A673 (cell line): ENCODE results near the gene ANKRD27. TPM values are rescaled to one million over a fixed set of nuclear protein-coding genes. Genes with fewer than 3 reads are reported as not detected.

Source experiments
- BruUV-seq: library from RNA; stranded (reverse); fragments of 400-500 nt; replicated peaks from 2 replicates; lab custom pipeline; 2021; lab: Mats Ljungman, UMichigan
- CTCF ChIA-PET: fragments of 300-600 bp; sonication (Branson Sonifier 250); formaldehyde crosslinking; loops from one replicate; lab custom pipeline; 2022; ENCODE audit warnings: antibody characterized with exemption; lab: Charles Lee
- POLR2A ChIA-PET: fragments of 300-600 bp; sonication (Branson Sonifier 250); formaldehyde crosslinking; loops from one replicate; lab custom pipeline; 2022; ENCODE audit warnings: antibody characterized with exemption; ENCODE audit not compliant: low non-redundant PET; lab: Charles Lee
- DNase-seq: peaks from one replicate; pipeline ENCODE4 v3.0.0-alpha.2; 2015; ENCODE audit warnings: low spot score
- H3K27ac ChIP-seq: fragments of 200-600 bp; sonication (generic); 2 replicates; pipeline ENCODE4 v1.5.1; 2016; ENCODE audit warnings: mixed run types, low read depth, mild to moderate bottlenecking, mixed read lengths, antibody characterized with exemption, low read length; ENCODE audit not compliant: poor library complexity, severe bottlenecking
- H3K27me3 ChIP-seq: fragments of 200-600 bp; sonication (generic); replicated peaks from 2 replicates; pipeline ENCODE4 v1.6.1; 2017; ENCODE audit warnings: mixed run types, low read depth, mild to moderate bottlenecking, mixed read lengths, antibody characterized with exemption, low read length; ENCODE audit not compliant: insufficient read depth, poor library complexity
- H3K36me3 ChIP-seq: fragments of 200-600 bp; sonication (generic); 2 replicates; pipeline ENCODE4 v1.6.1; 2016; ENCODE audit warnings: mixed run types, mild to moderate bottlenecking, mixed read lengths, antibody characterized with exemption, low read length; ENCODE audit not compliant: insufficient read depth, poor library complexity, severe bottlenecking
- H3K4me1 ChIP-seq: fragments of 200-600 bp; sonication (generic); 2 replicates; pipeline ENCODE4 v1.6.1; 2017; ENCODE audit warnings: mixed run types, mild to moderate bottlenecking, mixed read lengths, antibody characterized with exemption, low read length; ENCODE audit not compliant: insufficient read depth, poor library complexity, severe bottlenecking
- H3K4me3 ChIP-seq: fragments of 200-600 bp; sonication (generic); 2 replicates; pipeline ENCODE4 v1.5.1; 2016; ENCODE audit warnings: low read depth, mixed run types, mild to moderate bottlenecking, mixed read lengths, low read length; ENCODE audit not compliant: poor library complexity, severe bottlenecking
- H3K9me3 ChIP-seq: fragments of 200-600 bp; sonication (generic); 2 replicates; pipeline ENCODE4 v1.6.1; 2016; ENCODE audit warnings: mixed run types, low read depth, mild to moderate bottlenecking, mixed read lengths, antibody characterized with exemption, low read length; ENCODE audit not compliant: poor library complexity, severe bottlenecking
- CTCF ChIP-seq: fragments of 300-800, 200-600 bp; sonication (generic); conservative IDR thresholded peaks from 2 replicates; pipeline ENCODE4 v1.5.1; 2017; ENCODE audit warnings: low read depth, mild to moderate bottlenecking, antibody characterized with exemption, low read length, moderate library complexity, mixed read lengths
- EZH2 ChIP-seq: fragments of 200-600 bp; sonication (generic); IDR thresholded peaks from 2 replicates; pipeline ENCODE4 v1.6.1; 2017; ENCODE audit warnings: borderline replicate concordance, low read depth, mild to moderate bottlenecking, mixed read lengths, antibody characterized with exemption, low read length; ENCODE audit not compliant: poor library complexity, severe bottlenecking
- intact Hi-C: fragments of 100-400 bp; cut with micrococcal nuclease; formaldehyde crosslinking; loops from one replicate; pipeline ENCODE4 v1.10.0; 2022; ENCODE audit not compliant: unreplicated experiment
- total RNA-seq: library from RNA; stranded (reverse); gene quantifications from 2 replicates; pipeline ENCODE4 v1.2.3, GENCODE V29; 2021

The ANKRD27 gene
- total RNA-seq, 1 experiment from 2014 or later: 25.0 TPM

- Histone ChIP-seq H3K4me3 (no peak overlapping the region), H3K4me1 (peaks cover 32% of the 10 kb centered on the region), H3K9me3 (no peaks in the 10 kb centered on the region), H3K27me3 (peaks cover 6% of the 10 kb centered on the region), H3K36me3 (no peaks in the 10 kb centered on the region), H3K27ac (no peak overlapping the region)
- ChIA-PET POLR2A (no interaction called here), CTCF (no interaction called here)
- TF ChIP-seq CTCF: no peak
- no TSS peak for BruUV-seq
- intact Hi-C loops: no loop called here
- no peak for DNase-seq
Measured at GRCh38 chr19:32676895-32677359, 1.9 kb upstream of the ANKRD27 start.

GRCh38 chr19:32676186-32676894 is 1.4 kb upstream of the ANKRD27 start:
- DNase-seq: no peak
- intact Hi-C loops: no loop called here
- POLR2A ChIA-PET: interaction anchor here (0.6 kb wide), 1 partner anchor 12 kb away, joined by 3 read pairs; no protein-coding TSS in a partner anchor

DNA sequence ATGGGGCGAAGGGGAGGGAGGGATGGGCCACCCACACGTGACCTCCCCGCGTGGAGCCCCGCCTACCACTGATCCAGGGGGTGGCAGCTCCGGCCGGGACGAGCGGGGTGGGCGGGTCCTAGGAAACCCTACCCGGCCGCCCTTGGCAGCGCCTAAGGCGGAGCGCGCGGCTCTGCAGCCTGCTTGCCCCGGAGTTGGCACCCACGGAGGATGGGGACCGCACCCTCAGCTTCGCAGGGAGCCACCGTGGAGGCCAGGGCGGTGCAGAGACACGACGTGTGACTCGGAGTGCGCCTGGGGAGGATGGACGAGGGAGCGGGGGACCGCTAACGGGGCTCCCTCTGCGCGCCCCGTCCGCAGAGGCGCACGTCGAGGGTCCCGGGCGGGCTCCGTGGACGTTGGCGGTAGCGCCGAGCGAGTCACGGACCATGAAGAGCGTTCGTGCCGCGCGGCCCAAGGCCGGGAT is 773 bp upstream of the ANKRD27 start, which contains the start of gene RGS9BP:
RGS9BP (plus strand) TSS at position 129 of the 466 bp plus-strand sequence. CDS start 416 bp downstream, outside the sequence.
- peaks cover 32% of the 10 kb centered on the region for H3K4me1 ChIP-seq
- no peaks in the 10 kb centered on the region for H3K9me3 ChIP-seq
- CTCF ChIA-PET: no interaction called here
- H3K4me3 ChIP-seq: peak within 1 kb of the TSS; percentile 73
- DNase-seq: peak; percentile 85
- peak within 1 kb of the TSS; percentile 40 for H3K27ac ChIP-seq
- no TSS peak for BruUV-seq
- H3K36me3 ChIP-seq: no peaks in the 10 kb centered on the region
- no peak for TF ChIP-seq CTCF
- TF ChIP-seq EZH2: no peak
- intact Hi-C loops: no loop called here
- POLR2A ChIA-PET: interaction anchor here (0.6 kb wide), 1 partner anchor 13 kb away, joined by 3 read pairs; no protein-coding TSS in a partner anchor
- peaks cover 6% of the 10 kb centered on the region for H3K27me3 ChIP-seq

More at GRCh38 chr19:32676186-32676894, 1.4 kb upstream of the ANKRD27 start:
- Histone ChIP-seq H3K4me1 (peaks cover 32% of the 10 kb centered on the region), H3K27me3 (peaks cover 6% of the 10 kb centered on the region), H3K36me3 (no peaks in the 10 kb centered on the region), H3K27ac (no peak overlapping the region), H3K4me3 (peak overlapping the region; percentile 73), H3K9me3 (no peaks in the 10 kb centered on the region)
- CTCF ChIA-PET: no interaction called here
- BruUV-seq: no TSS peak
- TF ChIP-seq EZH2 (no peak), CTCF (no peak)
